Loucy (cell line): ENCODE data around the gene UNC5B.

Experiments
- H2AFZ ChIP-seq: fragments of 200-600 bp; sonication (generic); 2 replicates; pipeline ENCODE4 v1.6.0; 2016; ENCODE audit warnings: antibody characterized with exemption, mild to moderate bottlenecking, low read length, moderate library complexity
- H3F3A ChIP-seq: fragments of 200-600 bp; 2 replicates; pipeline ENCODE4 v1.6.0; 2016; ENCODE audit warnings: antibody characterized with exemption, low read depth, mild to moderate bottlenecking
- H3K27me3 ChIP-seq: fragments of 200-600 bp; sonication (generic); 2 replicates; pipeline ENCODE4 v1.6.1; 2014; ENCODE audit warnings: low read length, mild to moderate bottlenecking; ENCODE audit not compliant: insufficient read depth, poor library complexity, severe bottlenecking
- H3K36me3 ChIP-seq: fragments of 200-600 bp; sonication (generic); 2 replicates; pipeline ENCODE4 v1.6.1; 2016; ENCODE audit warnings: low read length; ENCODE audit not compliant: insufficient read depth
- H3K4me1 ChIP-seq: fragments of 200-600 bp; sonication (generic); 2 replicates; pipeline ENCODE4 v1.5.1; 2014; ENCODE audit warnings: low read length, mild to moderate bottlenecking; ENCODE audit not compliant: insufficient read depth, poor library complexity, severe bottlenecking
- H3K4me2 ChIP-seq: fragments of 200-600 bp; sonication (generic); 2 replicates; pipeline ENCODE4 v1.6.0; 2014; ENCODE audit warnings: antibody characterized with exemption, low read length, low read depth, mild to moderate bottlenecking; ENCODE audit not compliant: poor library complexity, severe bottlenecking
- H3K4me3 ChIP-seq: fragments of 200-600 bp; sonication (generic); 2 replicates; pipeline ENCODE4 v1.5.1; 2014; ENCODE audit warnings: low read length, mild to moderate bottlenecking, mixed read lengths; ENCODE audit not compliant: poor library complexity, severe bottlenecking
- H3K79me2 ChIP-seq: fragments of 200-600 bp; sonication (generic); 2 replicates; pipeline ENCODE4 v1.6.1; 2014; ENCODE audit warnings: low read length; ENCODE audit not compliant: insufficient read depth
- H3K9ac ChIP-seq: fragments of 200-600 bp; sonication (generic); 2 replicates; pipeline ENCODE4 v1.6.0; 2014; ENCODE audit warnings: mild to moderate bottlenecking, low read depth, low read length, moderate library complexity; ENCODE audit not compliant: poor library complexity, severe bottlenecking
- H3K9me2 ChIP-seq: fragments of 200-600 bp; sonication (generic); replicated peaks from 2 replicates; pipeline ENCODE4 v1.6.1; 2016; ENCODE audit warnings: low read depth, low read length, mixed read lengths
- H3K9me3 ChIP-seq: fragments of 200-600 bp; sonication (generic); 2 replicates; pipeline ENCODE4 v1.6.1; 2014; ENCODE audit warnings: mild to moderate bottlenecking, antibody characterized with exemption, low read length, low read depth; ENCODE audit not compliant: insufficient read depth
- H4K20me1 ChIP-seq: fragments of 200-600 bp; sonication (generic); 2 replicates; pipeline ENCODE4 v1.6.0; 2014; ENCODE audit warnings: antibody characterized with exemption, low read length, mild to moderate bottlenecking; ENCODE audit not compliant: insufficient read depth, poor library complexity, severe bottlenecking
- EZH2phosphoT487 ChIP-seq: fragments of 200-600 bp; IDR thresholded peaks from 2 replicates; pipeline ENCODE4 v1.6.1; 2018; ENCODE audit warnings: antibody characterized with exemption, mild to moderate bottlenecking, moderate library complexity, borderline replicate concordance
- TF ChIP-seq, protein P1 (sequence below): fragments of 200-600 bp; sonication (generic); conservative IDR thresholded peaks from 2 replicates; pipeline ENCODE4 v1.5.1; 2014; ENCODE audit warnings: mild to moderate bottlenecking, antibody characterized with exemption, low read length

UNC5B gene

DNA sequence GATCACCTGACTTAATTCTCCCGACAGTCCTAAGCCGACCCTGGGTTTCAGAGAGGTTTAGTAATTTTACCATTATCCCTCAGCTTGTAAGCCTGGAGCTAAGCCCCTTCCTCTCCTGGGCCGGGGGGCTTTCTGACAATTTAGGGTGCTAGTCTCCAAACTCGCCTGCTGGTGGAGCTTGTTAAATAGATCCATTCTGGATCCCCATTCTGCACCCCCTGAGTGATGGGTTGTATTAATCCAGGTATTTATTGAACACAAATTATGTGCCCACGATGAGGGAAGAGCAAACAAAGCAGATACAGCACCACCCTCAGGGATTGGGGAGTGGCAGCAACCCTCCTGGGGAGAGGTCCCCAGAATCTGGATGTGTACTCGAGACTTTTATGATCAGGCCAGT is 105.4 kb downstream of the UNC5B start:
- Histone ChIP-seq H3F3A (peaks cover 9% of the 10 kb centered on the region; the same call in 1 of the 2 replicates), H2AFZ (peak overlapping the region; percentile 38; the same call in 1 of the 2 replicates), H3K27me3 (no peaks in the 10 kb centered on the region), H3K9me2 (no peaks in the 10 kb centered on the region), H4K20me1 (no peaks in the 10 kb centered on the region), H3K9ac (no peak overlapping the region), H3K36me3 (no peaks in the 10 kb centered on the region), H3K9me3 (no peaks in the 10 kb centered on the region), H3K79me2 (peaks cover 25% of the 10 kb centered on the region), H3K4me2 (no peak overlapping the region), H3K4me3 (no peak overlapping the region), H3K4me1 (peaks cover 40% of the 10 kb centered on the region)
- no peak for TF ChIP-seq EZH2phosphoT487
- TF ChIP-seq, protein P1, sequence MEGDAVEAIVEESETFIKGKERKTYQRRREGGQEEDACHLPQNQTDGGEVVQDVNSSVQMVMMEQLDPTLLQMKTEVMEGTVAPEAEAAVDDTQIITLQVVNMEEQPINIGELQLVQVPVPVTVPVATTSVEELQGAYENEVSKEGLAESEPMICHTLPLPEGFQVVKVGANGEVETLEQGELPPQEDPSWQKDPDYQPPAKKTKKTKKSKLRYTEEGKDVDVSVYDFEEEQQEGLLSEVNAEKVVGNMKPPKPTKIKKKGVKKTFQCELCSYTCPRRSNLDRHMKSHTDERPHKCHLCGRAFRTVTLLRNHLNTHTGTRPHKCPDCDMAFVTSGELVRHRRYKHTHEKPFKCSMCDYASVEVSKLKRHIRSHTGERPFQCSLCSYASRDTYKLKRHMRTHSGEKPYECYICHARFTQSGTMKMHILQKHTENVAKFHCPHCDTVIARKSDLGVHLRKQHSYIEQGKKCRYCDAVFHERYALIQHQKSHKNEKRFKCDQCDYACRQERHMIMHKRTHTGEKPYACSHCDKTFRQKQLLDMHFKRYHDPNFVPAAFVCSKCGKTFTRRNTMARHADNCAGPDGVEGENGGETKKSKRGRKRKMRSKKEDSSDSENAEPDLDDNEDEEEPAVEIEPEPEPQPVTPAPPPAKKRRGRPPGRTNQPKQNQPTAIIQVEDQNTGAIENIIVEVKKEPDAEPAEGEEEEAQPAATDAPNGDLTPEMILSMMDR: no peak; the same call in 1 of the 2 replicates

DNA sequence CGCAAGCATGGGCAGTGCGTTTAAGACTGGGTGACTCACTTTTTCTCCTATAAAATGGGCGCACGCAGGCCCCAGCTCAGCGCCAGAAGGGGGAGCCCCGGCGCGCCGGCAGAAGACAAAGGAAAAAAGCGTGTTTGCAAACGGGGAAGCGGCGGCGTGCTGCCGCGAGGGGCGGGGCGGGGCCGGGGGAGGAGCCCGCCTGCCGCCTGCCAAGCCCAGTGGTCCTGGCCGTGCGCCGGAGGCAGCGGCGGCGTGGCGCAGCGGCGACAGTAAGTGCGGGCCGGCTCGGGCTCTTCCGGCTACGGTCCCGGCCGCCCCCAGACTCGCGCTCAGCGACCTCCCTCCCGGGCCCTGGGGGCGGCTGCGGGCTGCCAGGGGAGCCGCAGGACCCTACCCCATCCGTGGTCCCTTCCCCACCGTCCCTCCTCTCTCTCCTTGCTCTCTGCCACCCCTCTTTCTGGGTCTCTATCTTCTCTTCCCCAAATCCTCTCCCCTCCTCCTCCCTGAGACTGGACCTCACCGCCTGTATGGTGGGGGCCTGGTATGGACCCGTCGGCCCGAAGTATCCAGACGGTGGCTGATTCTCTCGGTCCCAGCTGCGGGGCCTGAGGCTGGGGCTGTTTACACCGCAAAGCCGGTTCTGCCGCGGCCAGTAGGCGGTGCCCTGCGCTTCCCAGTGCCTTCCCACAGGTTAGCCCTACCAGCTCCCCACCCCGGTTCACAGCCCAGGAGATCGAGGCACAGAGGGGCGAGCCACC is 106.9 kb downstream of the UNC5B start, which contains the start of gene SLC29A3:
TSS of gene SLC29A3 (plus strand) at position 218 of the 758 bp plus-strand sequence. CDS start at position 269, 51 bp downstream.
- no peak for TF ChIP-seq EZH2phosphoT487
- TF ChIP-seq, protein P1: peak; percentile 67
- Histone ChIP-seq H3K36me3 (no peaks in the 10 kb centered on the region), H3K9me2 (no peaks in the 10 kb centered on the region), H3K9ac (peak within 1 kb of the TSS; percentile 91), H3K4me2 (peak within 1 kb of the TSS; percentile 96), H3K4me1 (peaks cover 54% of the 10 kb centered on the region), H2AFZ (peak within 1 kb of the TSS; percentile 99), H3K9me3 (no peaks in the 10 kb centered on the region), H4K20me1 (no peaks in the 10 kb centered on the region), H3K27me3 (no peaks in the 10 kb centered on the region), H3K79me2 (peaks cover 25% of the 10 kb centered on the region), H3K4me3 (peak within 1 kb of the TSS; percentile 97), H3F3A (peaks cover 9% of the 10 kb centered on the region; the same call in 1 of the 2 replicates)

- peaks cover 28% of the 10 kb centered on the region for H3K79me2 ChIP-seq
- H3K4me2 ChIP-seq: peak overlapping the region; percentile 96
- H4K20me1 ChIP-seq: no peaks in the 10 kb centered on the region
- peak overlapping the region; percentile 99 for H2AFZ ChIP-seq
- no peaks in the 10 kb centered on the region for H3K27me3 ChIP-seq
- peak overlapping the region; percentile 97 for H3K4me3 ChIP-seq
- peak overlapping the region; percentile 91 for H3K9ac ChIP-seq
- peaks cover 9% of the 10 kb centered on the region; the same call in 1 of the 2 replicates for H3F3A ChIP-seq
- peaks cover 54% of the 10 kb centered on the region for H3K4me1 ChIP-seq
- H3K9me2 ChIP-seq: no peaks in the 10 kb centered on the region
- H3K36me3 ChIP-seq: 0 out of 2 replicates have a peak, but pooled peaks cover 3% of the 10 kb centered on the region
- no peak for TF ChIP-seq EZH2phosphoT487
- TF ChIP-seq, protein P1: no peak
- H3K9me3 ChIP-seq: no peaks in the 10 kb centered on the region
These were observed 107.5 kb downstream of the UNC5B start for GRCh38 chr10:71319800-71320392.
